ENCODE measurements around the gene TPST1.

DNA sequence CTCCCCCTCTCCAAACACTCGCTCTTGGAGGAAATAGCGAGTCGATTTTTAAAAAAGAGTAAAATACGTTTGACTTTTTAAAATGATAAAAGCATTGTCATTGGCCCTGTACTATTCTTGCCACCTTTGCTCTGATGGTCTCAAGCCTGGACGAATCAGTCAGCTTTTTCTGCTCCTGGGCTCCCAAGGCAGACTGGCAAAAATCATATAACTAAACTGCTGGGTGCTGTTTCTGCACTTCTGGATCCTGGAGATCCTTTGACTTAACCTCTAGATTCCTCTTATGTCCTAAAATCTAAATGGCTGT lies 1.8 kb downstream of the TPST1 start:
- TF ChIP-seq POLR2A (IDR thresholded peaks at IDR 0.05), result no peak
- no peak for TF ChIP-seq POLR2AphosphoS5 (IDR thresholded peaks at IDR 0.05)
